Immature natural killer cell (primary cell): ENCODE data around the gene DLGAP3. TPM values are rescaled to one million over a fixed set of nuclear protein-coding genes. Genes with fewer than 3 reads are reported as not detected.

Source experiments
- DNase-seq, 3 donors: peaks; one replicate each; pipeline ENCODE4 v3.0.0; 2022; ENCODE audit warnings: mixed read lengths in 1 of 3
- H3K27ac Mint-ChIP-seq, 6 donors: one replicate each; pipeline ENCODE4 v1.8.0; 2020; ENCODE audit warnings: mixed read lengths in 6 of 6, mild to moderate bottlenecking in 5 of 6, inconsistent platforms in 4 of 6, moderate library complexity in 3 of 6
- H3K27me3 Mint-ChIP-seq, 3 donors: one replicate each; pipeline ENCODE4 v1.8.0; 2020 to 2021; ENCODE audit warnings: low read depth in 3 of 3, mild to moderate bottlenecking in 3 of 3, mixed read lengths in 3 of 3, moderate library complexity in 3 of 3, inconsistent platforms in 1 of 3
- H3K36me3 Mint-ChIP-seq, 3 donors: one replicate each; pipeline ENCODE4 v1.8.0; 2020; ENCODE audit warnings: mixed read lengths in 3 of 3, inconsistent platforms in 2 of 3, mild to moderate bottlenecking in 2 of 3
- H3K4me1 Mint-ChIP-seq, 2 donors: one replicate each; pipeline ENCODE4 v1.8.0; 2020; ENCODE audit warnings: inconsistent platforms in 2 of 2, mild to moderate bottlenecking in 2 of 2, mixed read lengths in 2 of 2, moderate library complexity in 1 of 2
- H3K4me3 Mint-ChIP-seq, 5 donors: one replicate each; pipeline ENCODE4 v1.8.0; 2020; ENCODE audit warnings: mild to moderate bottlenecking in 5 of 5, mixed read lengths in 5 of 5, inconsistent platforms in 3 of 5, moderate library complexity in 3 of 5
- H3K9me3 Mint-ChIP-seq, 6 donors: one replicate each; pipeline ENCODE4 v1.8.0; 2020; ENCODE audit warnings: mild to moderate bottlenecking in 6 of 6, mixed read lengths in 6 of 6, inconsistent platforms in 4 of 6, moderate library complexity in 3 of 6
- polyA plus RNA-seq, 3 donors: library from polyadenylated mRNA; unstranded; fragments of 300-500 nt; fragmentation: Illumina TruSeq; gene quantifications; one replicate each; pipeline ENCODE4 v1.2.3, GENCODE V29; 2021

DLGAP3 gene
- polyA plus RNA-seq, 3 donors from 2014 or later: 0.10 TPM; not detected in 2

GRCh38 chr1:34926156-34926555 is 3.3 kb downstream of the DLGAP3 start:
- Mint-ChIP-seq H3K9me3 (peaks cover 0 to 8% (median 0%) of the 10 kb centered on the region in 6 donors), H3K27ac (no peak overlapping the region), H3K4me1 (peaks cover 13% of the 10 kb centered on the region in 2 donors), H3K36me3 (peaks cover 0 to 4% (median 3%) of the 10 kb centered on the region in 3 donors), H3K27me3 (peaks cover 14 to 49% (median 22%) of the 10 kb centered on the region in 3 donors), H3K4me3 (no peak overlapping the region)
- DNase-seq: no peak

- peaks cover 14 to 45% (median 22%) of the 10 kb centered on the region in 3 donors for H3K27me3 Mint-ChIP-seq
Observed at GRCh38 chr1:34925730-34926129, 3.7 kb downstream of the DLGAP3 start.

GRCh38 chr1:34924759-34925555 is 4.5 kb downstream of the DLGAP3 start:
- peak; percentile 26 to 50 (median 46) for DNase-seq
- Mint-ChIP-seq H3K27me3 (peaks cover 14 to 42% (median 23%) of the 10 kb centered on the region in 3 donors), H3K36me3 (peaks cover 0 to 7% (median 4%) of the 10 kb centered on the region in 3 donors), H3K4me3 (no peak overlapping the region), H3K9me3 (peaks cover 0 to 8% (median 0%) of the 10 kb centered on the region in 6 donors), H3K4me1 (peaks cover 11 to 13% of the 10 kb centered on the region in 2 donors), H3K27ac (no peak overlapping the region)

More at GRCh38 chr1:34925730-34926129, 3.7 kb downstream of the DLGAP3 start:
- H3K27ac Mint-ChIP-seq: no peak overlapping the region
- peaks cover 0 to 8% (median 0%) of the 10 kb centered on the region in 6 donors for H3K9me3 Mint-ChIP-seq
- DNase-seq: no peak
- peaks cover 13% of the 10 kb centered on the region in 2 donors for H3K4me1 Mint-ChIP-seq
- H3K36me3 Mint-ChIP-seq: peaks cover 0 to 4% (median 3%) of the 10 kb centered on the region in 3 donors
- no peak overlapping the region for H3K4me3 Mint-ChIP-seq

- H3K36me3 Mint-ChIP-seq: peaks cover 0 to 4% (median under 1%) of the 10 kb centered on the region in 3 donors
- no peak overlapping the region for H3K4me3 Mint-ChIP-seq
- H3K9me3 Mint-ChIP-seq: peaks cover 0 to 5% (median 0%) of the 10 kb centered on the region in 6 donors
- no peak for DNase-seq
- peaks cover 11 to 38% (median 21%) of the 10 kb centered on the region in 3 donors for H3K27me3 Mint-ChIP-seq
- no peak overlapping the region for H3K27ac Mint-ChIP-seq
- peaks cover 6 to 9% of the 10 kb centered on the region in 2 donors for H3K4me1 Mint-ChIP-seq
Observed at GRCh38 chr1:34923490-34923889, 6.0 kb downstream of the DLGAP3 start.

- Mint-ChIP-seq H3K4me3 (peak overlapping the region in 1 of 5 donors; percentile 14), H3K36me3 (peaks cover 0 to 4% (median 0%) of the 10 kb centered on the region in 3 donors), H3K27me3 (peaks cover 11 to 17% (median 17%) of the 10 kb centered on the region in 3 donors), H3K4me1 (peaks cover 0 to 3% of the 10 kb centered on the region in 2 donors), H3K27ac (no peak overlapping the region), H3K9me3 (no peaks in the 10 kb centered on the region)
- DNase-seq: no peak
Observed at GRCh38 chr1:34918977-34919561, 10.4 kb downstream of the DLGAP3 start.

- Mint-ChIP-seq H3K4me3 (no peak overlapping the region), H3K36me3 (peaks cover 0 to 4% (median 0%) of the 10 kb centered on the region in 3 donors), H3K4me1 (peaks cover 0 to 3% of the 10 kb centered on the region in 2 donors), H3K27ac (no peak overlapping the region), H3K9me3 (no peaks in the 10 kb centered on the region), H3K27me3 (peaks cover 11 to 15% (median 14%) of the 10 kb centered on the region in 3 donors)
- no peak for DNase-seq
Observed at GRCh38 chr1:34918386-34918976, 11.0 kb downstream of the DLGAP3 start.

- H3K9me3 Mint-ChIP-seq: no peaks in the 10 kb centered on the region
- peaks cover 6 to 10% (median 8%) of the 10 kb centered on the region in 3 donors for H3K27me3 Mint-ChIP-seq
- DNase-seq: no peak
- peaks cover 0 to 8% (median 0%) of the 10 kb centered on the region in 3 donors for H3K36me3 Mint-ChIP-seq
- H3K27ac Mint-ChIP-seq: no peak overlapping the region
- H3K4me1 Mint-ChIP-seq: peaks cover 0 to 3% of the 10 kb centered on the region in 2 donors
- H3K4me3 Mint-ChIP-seq: no peak overlapping the region
Observed at GRCh38 chr1:34917017-34917416, 12.4 kb downstream of the DLGAP3 start.

GRCh38 chr1:34916104-34916503 is 13.3 kb downstream of the DLGAP3 start:
- Mint-ChIP-seq H3K4me1 (peaks cover 0 to 3% of the 10 kb centered on the region in 2 donors), H3K27ac (no peak overlapping the region), H3K36me3 (peaks cover 0 to 8% (median 0%) of the 10 kb centered on the region in 3 donors), H3K27me3 (peaks cover 5 to 7% (median 6%) of the 10 kb centered on the region in 3 donors), H3K4me3 (no peak overlapping the region), H3K9me3 (no peaks in the 10 kb centered on the region)
- DNase-seq: no peak

- Mint-ChIP-seq H3K9me3 (no peaks in the 10 kb centered on the region), H3K36me3 (peaks cover 0 to 6% (median 0%) of the 10 kb centered on the region in 3 donors), H3K4me1 (peaks cover 0 to 3% of the 10 kb centered on the region in 2 donors), H3K27me3 (peaks cover 5 to 7% (median 6%) of the 10 kb centered on the region in 3 donors), H3K27ac (no peak overlapping the region), H3K4me3 (no peak overlapping the region)
- no peak for DNase-seq
Observed at GRCh38 chr1:34915521-34915920, 13.9 kb downstream of the DLGAP3 start.

- no peak overlapping the region for H3K27ac Mint-ChIP-seq
- peaks cover 3 to 8% (median 6%) of the 10 kb centered on the region in 3 donors for H3K27me3 Mint-ChIP-seq
- H3K9me3 Mint-ChIP-seq: no peaks in the 10 kb centered on the region
- peaks cover 0 to 4% (median 0%) of the 10 kb centered on the region in 3 donors for H3K36me3 Mint-ChIP-seq
- no peak for DNase-seq
- H3K4me3 Mint-ChIP-seq: no peak overlapping the region
- peaks cover 0 to 3% of the 10 kb centered on the region in 2 donors for H3K4me1 Mint-ChIP-seq
Observed at GRCh38 chr1:34914958-34915357, 14.5 kb downstream of the DLGAP3 start.

GRCh38 chr1:34911465-34911864 is 18.0 kb downstream of the DLGAP3 start:
- Mint-ChIP-seq H3K36me3 (peaks cover 0 to 4% (median 0%) of the 10 kb centered on the region in 3 donors), H3K27ac (no peak overlapping the region), H3K27me3 (peaks cover 3 to 5% (median 4%) of the 10 kb centered on the region in 3 donors), H3K9me3 (no peaks in the 10 kb centered on the region), H3K4me1 (no peaks in the 10 kb centered on the region), H3K4me3 (no peak overlapping the region)
- DNase-seq: no peak

- Mint-ChIP-seq H3K27ac (no peak overlapping the region), H3K9me3 (no peaks in the 10 kb centered on the region), H3K36me3 (peaks cover 0 to 4% (median 0%) of the 10 kb centered on the region in 3 donors), H3K27me3 (peaks cover 3 to 5% (median 4%) of the 10 kb centered on the region in 3 donors), H3K4me1 (no peaks in the 10 kb centered on the region), H3K4me3 (no peak overlapping the region)
- no peak for DNase-seq
Observed at GRCh38 chr1:34910425-34910824, 19.0 kb downstream of the DLGAP3 start.

- Mint-ChIP-seq H3K36me3 (peaks cover 0 to 3% (median 0%) of the 10 kb centered on the region in 3 donors), H3K27ac (no peak overlapping the region), H3K9me3 (no peaks in the 10 kb centered on the region), H3K4me1 (no peaks in the 10 kb centered on the region), H3K4me3 (no peak overlapping the region), H3K27me3 (peaks cover 0 to 4% (median 3%) of the 10 kb centered on the region in 3 donors)
- DNase-seq: no peak
Observed at GRCh38 chr1:34908369-34908768, 21.1 kb downstream of the DLGAP3 start.
